HG03039 (cell line): ENCODE results near the gene PNISR.
"Not testable (repeated sequence)": the region's sequence is repeated elsewhere in the genome, so short reads cannot be mapped to it uniquely, and the experiment has no call there.

ENCODE experiments used
- ATAC-seq: cut with Tn5 transposase; IDR thresholded peaks from one replicate; pipeline ENCODE4 v1.9.1; 2021; ENCODE audit warnings: mild to moderate bottlenecking, moderate library complexity; ENCODE audit not compliant: unreplicated experiment

The PNISR gene

GRCh38 chr6:99424761-99425646, at the start of gene PNISR:
Gene PNISR (minus strand): TSS chr6:99425308. CDS start chr6:99414659, 10,649 bp downstream.
- peak; percentile 79 for ATAC-seq

- no peak for ATAC-seq
These were observed 48.6 kb upstream of the PNISR start for GRCh38 chr6:99473730-99474129.

- ATAC-seq = no peak
These were observed 46.5 kb upstream of the PNISR start for GRCh38 chr6:99471638-99472037.

- no peak for ATAC-seq
These were observed 42.5 kb upstream of the PNISR start for GRCh38 chr6:99467509-99468106.

GRCh38 chr6:99459133-99459532, 34.0 kb upstream of the PNISR start:
- not testable (repeated sequence) for ATAC-seq

GRCh38 chr6:99458319-99458718, 33.2 kb upstream of the PNISR start:
- ATAC-seq = no peak

- ATAC-seq = no peak
These were observed 21.0 kb upstream of the PNISR start for GRCh38 chr6:99446076-99446475.

- ATAC-seq = no peak
These were observed 9.8 kb upstream of the PNISR start for GRCh38 chr6:99434702-99435530.

GRCh38 chr6:99432877-99433276, 7.8 kb upstream of the PNISR start:
- ATAC-seq = no peak

- ATAC-seq = no peak
These were observed 6.8 kb upstream of the PNISR start for GRCh38 chr6:99431901-99432300.

- no peak for ATAC-seq
These were observed 2.9 kb upstream of the PNISR start for GRCh38 chr6:99427988-99428387.

- ATAC-seq = no peak
These were observed 1.3 kb upstream of the PNISR start for GRCh38 chr6:99426451-99426757.

- ATAC-seq = peak; percentile 52
These were observed 741 bp upstream of the PNISR start for GRCh38 chr6:99425647-99426450.

- ATAC-seq = no peak
These were observed 1.1 kb downstream of the PNISR start for GRCh38 chr6:99424022-99424421.

- ATAC-seq = no peak
These were observed 2.2 kb downstream of the PNISR start for GRCh38 chr6:99422912-99423311.

- peak; percentile 76 for ATAC-seq
These were observed 8.0 kb downstream of the PNISR start for GRCh38 chr6:99416892-99417767.

- ATAC-seq = no peak
These were observed 8.9 kb downstream of the PNISR start for GRCh38 chr6:99416226-99416625.

- ATAC-seq = no peak
These were observed 9.7 kb downstream of the PNISR start for GRCh38 chr6:99415446-99415845.

GRCh38 chr6:99412065-99412464, 13.0 kb downstream of the PNISR start:
- ATAC-seq = no peak

- no peak for ATAC-seq
These were observed 15.4 kb downstream of the PNISR start for GRCh38 chr6:99409672-99410071.
